Adrenal gland (tissue), 12 donors: ENCODE measurements around the gene WDR91. TPM values are rescaled to one million over a fixed set of nuclear protein-coding genes. Genes with fewer than 3 reads are reported as not detected.
A peak's percentile ranks its signal among the peaks of the same experiment; 100 is the strongest.
"Not testable (repeated sequence)": the region's sequence is repeated elsewhere in the genome, so short reads cannot be mapped to it uniquely, and the experiment has no call there.

Experiments used
- DNase-seq, 7 donors: peaks; one replicate each; pipeline ENCODE4 v3.0.0-alpha.2; 2019 to 2020
- H3K27ac ChIP-seq, 5 donors: fragments of 200-600 bp; sonication (generic) in 4 of 5; 1 replicate in 3 of 5; 2 replicates in 2 of 5; pipeline versions ENCODE4 v1.5.1 to v1.8.0; 2016 to 2020; ENCODE audit warnings: mild to moderate bottlenecking in 1 of 5
- H3K27me3 ChIP-seq: fragments of 200-600 bp; 2 replicates; pipeline ENCODE4 v1.8.0; 2021
- H3K36me3 ChIP-seq, 2 donors: fragments of 200-600 bp; replicated peaks in 1 of 2; 1 replicate in 1 of 2; 2 replicates in 1 of 2; pipeline versions ENCODE4 v1.5.1 to v1.8.0; 2018 to 2022
- H3K4me1 ChIP-seq, 2 donors: fragments of 200-600 bp; replicated peaks in 1 of 2; 1 replicate in 1 of 2; 2 replicates in 1 of 2; pipeline versions ENCODE4 v1.5.1 to v1.8.0; 2018 to 2021
- H3K4me3 ChIP-seq, 4 donors: fragments of 200-600 bp; sonication (generic) in 3 of 4; one replicate each; pipeline ENCODE4 v1.5.1; 2016 to 2018
- H3K9me3 ChIP-seq, 3 donors: fragments of 200-600 bp; sonication (generic) in 1 of 3; replicated peaks in 1 of 3; 1 replicate in 2 of 3; 2 replicates in 1 of 3; pipeline versions ENCODE4 v1.5.1 to v1.8.0; 2016 to 2021
- CTCF ChIP-seq, 6 experiments: fragments of 450-650 bp in 4 of 6; fragments of 200-600 bp in 2 of 6; sonication (generic) in 1 of 6; IDR thresholded peaks; 1 replicate in 5 of 6; 2 replicates in 1 of 6; pipeline versions ENCODE4 v1.5.1 to v1.8.0; 2016 to 2021; ENCODE audit warnings: antibody characterized with exemption in 6 of 6, mild to moderate bottlenecking in 2 of 6, moderate library complexity in 1 of 6
- POLR2A ChIP-seq, 2 donors: fragments of 450-650 bp; IDR thresholded peaks; one replicate each; pipeline ENCODE4 v1.6.1; 2017; ENCODE audit warnings: antibody characterized with exemption in 2 of 2, mild to moderate bottlenecking in 2 of 2, moderate library complexity in 1 of 2
- WGBS, 4 donors: extraction: QIAGEN DNeasy Blood & Tissue Kit in 2 of 4; methylation state at CpG; one replicate each; pipeline versions ENCODE4 v1.1.5 to v1.1.7; 2013 to 2017; 5-methylcytosine and 5-hydroxymethylcytosine counted together
- intact Hi-C, 2 donors: fragments of 100-400 bp; cut with DNase I; formaldehyde crosslinking; loops; one replicate each; pipeline versions ENCODE4 v1.14.1 to v1.15.0; 2022 to 2023
- polyA plus RNA-seq, 3 donors: library from polyadenylated mRNA; stranded (reverse); fragments of 200-250 nt in 2 of 3; fragments of 350-450 nt in 1 of 3; fragmentation: Illumina TruSeq in 1 of 3; extraction: RNeasy Lipid Tissue Mini Kit (QIAGEN cat#74804) in 1 of 3; gene quantifications; one replicate each; pipeline ENCODE4 v1.2.3, GENCODE V29; 2013 to 2014
- total RNA-seq, 9 donors: library from RNA; depleted of rRNA in 4 of 9; stranded (reverse); fragments of >200 nt in 4 of 9; fragments of 120-200 nt in 1 of 9; fragmentation: NEBNext Ultra II Directional in 1 of 9; extraction: Animal tissue kit (Norgen Biotek cat#: 25700) in 1 of 9; gene quantifications; one replicate each; pipeline versions ENCODE4 v1.1.0 to v1.2.4, GENCODE V29; 2013 to 2023
- donor health status: healthy with polysubstance abuse.
- donor health status: Bipolar disorder and iron deficiency.
- donor health status: DM: yes; HTN: yes; CAD: no.
- donor health status: DM: no; HTN: no; CAD: no.
- donor health status: DM: no; HTN: no; CAD: no.
- donor health status: DM: yes; HTN: yes; CAD: no.

Gene WDR91
- total and polyA plus RNA-seq, 12 donors, result 6.8 to 29.6 (median 15.5) TPM

- Histone ChIP-seq H3K27me3 (no peaks in the 10 kb centered on the region), H3K4me3 (no peak overlapping the region), H3K27ac (no peak overlapping the region), H3K4me1 (no peaks in the 10 kb centered on the region), H3K9me3 (peaks cover 0 to 16% (median 0%) of the 10 kb centered on the region in 3 donors), H3K36me3 (peaks cover 0 to 5% of the 10 kb centered on the region in 2 donors)
- intact Hi-C loops, result loop anchor here in 1 of 2 donors (10.0 kb wide), 1 partner anchor 484 kb away; no protein-coding TSS in a partner anchor
- WGBS, 4 donors, result 85 to 89% (median 88%) methylated on average over 13 of the region's 13 CpGs
- no peak for TF ChIP-seq CTCF (IDR thresholded peaks at IDR 0.05)
- DNase-seq, result no peak
These were observed 33.0 kb downstream of the WDR91 start for GRCh38 chr7:135178364-135178763.

- whole genome bisulfite sequencing, 4 donors, result 89 to 95% (median 92%) methylated on average over 9 of the region's 9 CpGs
- intact Hi-C loops, result loop anchor here in 1 of 2 donors (10.0 kb wide), 1 partner anchor 482 kb away; no protein-coding TSS in a partner anchor
- Histone ChIP-seq H3K4me1 (no peaks in the 10 kb centered on the region), H3K9me3 (peaks cover 0 to 14% (median 0%) of the 10 kb centered on the region in 3 donors), H3K4me3 (no peak overlapping the region), H3K27me3 (no peaks in the 10 kb centered on the region), H3K36me3 (no peaks in the 10 kb centered on the region), H3K27ac (no peak overlapping the region)
- peak in 1 of 7 donors; percentile 23 for DNase-seq
- TF ChIP-seq POLR2A (IDR thresholded peaks at IDR 0.05), result no peak
- no peak for TF ChIP-seq CTCF (IDR thresholded peaks at IDR 0.05)
These were observed 34.2 kb downstream of the WDR91 start for GRCh38 chr7:135177028-135177696.

- WGBS, 4 donors, result 89 to 91% (median 90%) methylated on average over 6 of the region's 6 CpGs
- H3K27me3 ChIP-seq, result no peaks in the 10 kb centered on the region
- no peak for DNase-seq
- no peak overlapping the region for H3K4me3 ChIP-seq
- peaks cover 0 to 2% (median 0%) of the 10 kb centered on the region in 3 donors for H3K9me3 ChIP-seq
- no peak for TF ChIP-seq CTCF (IDR thresholded peaks at IDR 0.05)
- TF ChIP-seq POLR2A (IDR thresholded peaks at IDR 0.05), result no peak
- no peak overlapping the region for H3K27ac ChIP-seq
- intact Hi-C loops, result loop anchor here in 1 of 2 donors (10.0 kb wide), 1 partner anchor 481 kb away; no protein-coding TSS in a partner anchor
- no peaks in the 10 kb centered on the region for H3K4me1 ChIP-seq
- H3K36me3 ChIP-seq, result no peaks in the 10 kb centered on the region
These were observed 35.4 kb downstream of the WDR91 start for GRCh38 chr7:135175931-135176330.

GRCh38 chr7:135174941-135175340 lies 36.4 kb downstream of the WDR91 start:
- H3K27ac ChIP-seq, result no peak overlapping the region
- no peak overlapping the region for H3K4me3 ChIP-seq
- no peak for DNase-seq
- no peaks in the 10 kb centered on the region for H3K9me3 ChIP-seq
- intact Hi-C loops, result loop anchor here in 1 of 2 donors (10.0 kb wide), 1 partner anchor 480 kb away; no protein-coding TSS in a partner anchor
- H3K36me3 ChIP-seq, result no peaks in the 10 kb centered on the region
- WGBS, 4 donors, result 90 to 94% (median 93%) methylated on average over 7 of the region's 7 CpGs
- TF ChIP-seq POLR2A (IDR thresholded peaks at IDR 0.05), result no peak
- no peak for TF ChIP-seq CTCF (IDR thresholded peaks at IDR 0.05)
- peaks cover 0 to 1% of the 10 kb centered on the region in 2 donors for H3K4me1 ChIP-seq
- no peaks in the 10 kb centered on the region for H3K27me3 ChIP-seq

GRCh38 chr7:135173916-135174315 lies 37.4 kb downstream of the WDR91 start:
- intact Hi-C loops, result loop anchor here in 1 of 2 donors (10.0 kb wide), 1 partner anchor 479 kb away; no protein-coding TSS in a partner anchor
- not testable (repeated sequence) for H3K9me3 ChIP-seq, H3K4me3 ChIP-seq, H3K27me3 ChIP-seq, H3K36me3 ChIP-seq, H3K27ac ChIP-seq
- DNase-seq, result peak in 2 of 7 donors; percentile 9 to 42
- WGBS, 4 donors, result 75 to 82% (median 79%) methylated on average over 4 of the region's 4 CpGs
- peaks cover 0 to 12% of the 10 kb centered on the region in 2 donors for H3K4me1 ChIP-seq

GRCh38 chr7:135171581-135172291 lies 39.6 kb downstream of the WDR91 start:
- H3K9me3 ChIP-seq, H3K4me3 ChIP-seq, H3K27me3 ChIP-seq: not testable (repeated sequence)
- intact Hi-C loops, result loop anchor here in 1 of 2 donors (10.0 kb wide), 1 partner anchor 477 kb away; no protein-coding TSS in a partner anchor
- Histone ChIP-seq H3K4me1 (peaks cover 0 to 29% of the 10 kb centered on the region in 2 donors), H3K36me3 (peaks cover 0 to 18% of the 10 kb centered on the region in 2 donors), H3K27ac (peak overlapping the region in 3 of 5 donors; percentile 91 to 97 (median 92))
- WGBS, 4 donors, result 71 to 88% (median 80%) methylated on average over 15 to 19 of the region's 19 CpGs
- DNase-seq, result peak in 3 of 7 donors; percentile 54 to 81 (median 64)
